ENCODE results near the gene GPR149. TPM values are rescaled to one million over a fixed set of nuclear protein-coding genes. Genes with fewer than 3 reads are reported as not detected.

Gene GPR149
- polyA plus RNA-seq, 4 donors = 0.21 TPM; not detected in 3

GRCh38 chr3:154428286-154429206, 1.4 kb downstream of the GPR149 start:
- Histone ChIP-seq H3K9me3 (ENCODE audit: control insufficient read depth in 2 of 2, insufficient read depth in 1 of 2, low read depth in 1 of 2, low read length in 1 of 2) (no peaks in the 10 kb centered on the region), H3K27ac (ENCODE audit: low read depth in 1 of 3, low read length in 2 of 3) (no peak overlapping the region), H3K4me3 (ENCODE audit: low read depth in 1 of 3, low read length in 3 of 3) (no peak overlapping the region), H3K36me3 (ENCODE audit: control insufficient read depth in 3 of 3, insufficient read depth in 2 of 3, low read depth in 1 of 3, low read length in 3 of 3) (no peaks in the 10 kb centered on the region), H3K4me1 (ENCODE audit: control insufficient read depth in 3 of 3, insufficient read depth in 2 of 3, low read depth in 1 of 3, low read length in 2 of 3) (no peaks in the 10 kb centered on the region), H3K27me3 (ENCODE audit: control insufficient read depth in 3 of 3, insufficient read depth in 3 of 3, low read length in 3 of 3) (peaks cover 0 to 41% (median 13%) of the 10 kb centered on the region in 3 donors)
- peak in 1 of 2 donors; percentile 8 for DNase-seq
- FAIRE-seq = no peak
- 4 to 16% (median 13%) methylated on average over 59 of the region's 59 CpGs for WGBS, 3 donors

GRCh38 chr3:154427685-154428285, 2.2 kb downstream of the GPR149 start:
- Histone ChIP-seq H3K4me1 (ENCODE audit: control insufficient read depth in 3 of 3, insufficient read depth in 2 of 3, low read depth in 1 of 3, low read length in 2 of 3) (no peaks in the 10 kb centered on the region), H3K27ac (ENCODE audit: low read depth in 1 of 3, low read length in 2 of 3) (no peak overlapping the region), H3K27me3 (ENCODE audit: control insufficient read depth in 3 of 3, insufficient read depth in 3 of 3, low read length in 3 of 3) (peaks cover 0 to 41% (median 13%) of the 10 kb centered on the region in 3 donors), H3K9me3 (ENCODE audit: control insufficient read depth in 2 of 2, insufficient read depth in 1 of 2, low read depth in 1 of 2, low read length in 1 of 2) (no peaks in the 10 kb centered on the region), H3K36me3 (ENCODE audit: control insufficient read depth in 3 of 3, insufficient read depth in 2 of 3, low read depth in 1 of 3, low read length in 3 of 3) (no peaks in the 10 kb centered on the region), H3K4me3 (ENCODE audit: low read depth in 1 of 3, low read length in 3 of 3) (no peak overlapping the region)
- 5 to 8% (median 6%) methylated on average over 29 of the region's 29 CpGs for WGBS, 3 donors
- FAIRE-seq (no peak), DNase-seq (peak in 1 of 2 donors; percentile 1)

GRCh38 chr3:154422694-154423093, 7.3 kb downstream of the GPR149 start:
- Histone ChIP-seq H3K9me3 (ENCODE audit: control insufficient read depth in 2 of 2, insufficient read depth in 1 of 2, low read depth in 1 of 2, low read length in 1 of 2) (no peaks in the 10 kb centered on the region), H3K27ac (ENCODE audit: low read depth in 1 of 3, low read length in 2 of 3) (no peak overlapping the region), H3K4me1 (ENCODE audit: control insufficient read depth in 3 of 3, insufficient read depth in 2 of 3, low read depth in 1 of 3, low read length in 2 of 3) (no peaks in the 10 kb centered on the region), H3K36me3 (ENCODE audit: control insufficient read depth in 3 of 3, insufficient read depth in 2 of 3, low read depth in 1 of 3, low read length in 3 of 3) (no peaks in the 10 kb centered on the region), H3K27me3 (ENCODE audit: control insufficient read depth in 3 of 3, insufficient read depth in 3 of 3, low read length in 3 of 3) (peaks cover 0 to 14% (median 0%) of the 10 kb centered on the region in 3 donors), H3K4me3 (ENCODE audit: low read depth in 1 of 3, low read length in 3 of 3) (no peak overlapping the region)
- FAIRE-seq = no peak
- DNase-seq = no peak

GRCh38 chr3:154421083-154421482, 8.9 kb downstream of the GPR149 start:
- DNase-seq = peak in 1 of 2 donors; percentile 11
- 15 to 21% (median 19%) methylated on average over 3 of the region's 3 CpGs for WGBS, 3 donors
- Histone ChIP-seq H3K9me3 (ENCODE audit: control insufficient read depth in 2 of 2, insufficient read depth in 1 of 2, low read depth in 1 of 2, low read length in 1 of 2) (no peaks in the 10 kb centered on the region), H3K27me3 (ENCODE audit: control insufficient read depth in 3 of 3, insufficient read depth in 3 of 3, low read length in 3 of 3) (peaks cover 0 to 2% (median 0%) of the 10 kb centered on the region in 3 donors), H3K27ac (ENCODE audit: low read depth in 1 of 3, low read length in 2 of 3) (no peak overlapping the region), H3K4me3 (ENCODE audit: low read depth in 1 of 3, low read length in 3 of 3) (no peak overlapping the region), H3K4me1 (ENCODE audit: control insufficient read depth in 3 of 3, insufficient read depth in 2 of 3, low read depth in 1 of 3, low read length in 2 of 3) (no peaks in the 10 kb centered on the region), H3K36me3 (ENCODE audit: control insufficient read depth in 3 of 3, insufficient read depth in 2 of 3, low read depth in 1 of 3, low read length in 3 of 3) (no peaks in the 10 kb centered on the region)
- FAIRE-seq = no peak

GRCh38 chr3:154398084-154398967, 31.7 kb downstream of the GPR149 start:
- no peak for DNase-seq
- H3K27me3 ChIP-seq (ENCODE audit: control insufficient read depth in 3 of 3, insufficient read depth in 3 of 3, low read length in 3 of 3) = no peaks in the 10 kb centered on the region
- no peak overlapping the region for H3K27ac ChIP-seq (ENCODE audit: low read depth in 1 of 3, low read length in 2 of 3)
- no peak overlapping the region for H3K4me3 ChIP-seq (ENCODE audit: low read depth in 1 of 3, low read length in 3 of 3)
- no peak for FAIRE-seq
- no peaks in the 10 kb centered on the region for H3K4me1 ChIP-seq (ENCODE audit: control insufficient read depth in 3 of 3, insufficient read depth in 2 of 3, low read depth in 1 of 3, low read length in 2 of 3)
- no peaks in the 10 kb centered on the region for H3K9me3 ChIP-seq (ENCODE audit: control insufficient read depth in 2 of 2, insufficient read depth in 1 of 2, low read depth in 1 of 2, low read length in 1 of 2)
- WGBS, 3 donors = 48 to 67% (median 60%) methylated on average over 3 of the region's 3 CpGs
- H3K36me3 ChIP-seq (ENCODE audit: control insufficient read depth in 3 of 3, insufficient read depth in 2 of 3, low read depth in 1 of 3, low read length in 3 of 3) = no peaks in the 10 kb centered on the region

GRCh38 chr3:154389861-154390260, 40.1 kb downstream of the GPR149 start:
- whole genome bisulfite sequencing, 3 donors = 75 to 78% (median 77%) methylated on average over 3 of the region's 3 CpGs
- Histone ChIP-seq H3K4me3 (ENCODE audit: low read depth in 1 of 3, low read length in 3 of 3) (no peak overlapping the region), H3K9me3 (ENCODE audit: control insufficient read depth in 2 of 2, insufficient read depth in 1 of 2, low read depth in 1 of 2, low read length in 1 of 2) (no peaks in the 10 kb centered on the region), H3K36me3 (ENCODE audit: control insufficient read depth in 3 of 3, insufficient read depth in 2 of 3, low read depth in 1 of 3, low read length in 3 of 3) (no peaks in the 10 kb centered on the region), H3K27ac (ENCODE audit: low read depth in 1 of 3, low read length in 2 of 3) (no peak overlapping the region), H3K27me3 (ENCODE audit: control insufficient read depth in 3 of 3, insufficient read depth in 3 of 3, low read length in 3 of 3) (peaks cover 0 to 2% (median 0%) of the 10 kb centered on the region in 3 donors), H3K4me1 (ENCODE audit: control insufficient read depth in 3 of 3, insufficient read depth in 2 of 3, low read depth in 1 of 3, low read length in 2 of 3) (no peaks in the 10 kb centered on the region)
- no peak for FAIRE-seq
- peak in 1 of 2 donors; percentile 4 for DNase-seq

GRCh38 chr3:154384479-154384878, 45.5 kb downstream of the GPR149 start:
- no peak for DNase-seq
- Histone ChIP-seq H3K9me3 (ENCODE audit: control insufficient read depth in 2 of 2, insufficient read depth in 1 of 2, low read depth in 1 of 2, low read length in 1 of 2) (no peaks in the 10 kb centered on the region), H3K36me3 (ENCODE audit: control insufficient read depth in 3 of 3, insufficient read depth in 2 of 3, low read depth in 1 of 3, low read length in 3 of 3) (no peaks in the 10 kb centered on the region), H3K27ac (ENCODE audit: low read depth in 1 of 3, low read length in 2 of 3) (no peak overlapping the region), H3K4me3 (ENCODE audit: low read depth in 1 of 3, low read length in 3 of 3) (no peak overlapping the region), H3K27me3 (ENCODE audit: control insufficient read depth in 3 of 3, insufficient read depth in 3 of 3, low read length in 3 of 3) (peaks cover 0 to 4% (median 0%) of the 10 kb centered on the region in 3 donors), H3K4me1 (ENCODE audit: control insufficient read depth in 3 of 3, insufficient read depth in 2 of 3, low read depth in 1 of 3, low read length in 2 of 3) (no peaks in the 10 kb centered on the region)
- no peak for FAIRE-seq

- no peak for DNase-seq
These were observed 51.7 kb downstream of the GPR149 start for GRCh38 chr3:154378311-154378710.

More at GRCh38 chr3:154378311-154378710, 51.7 kb downstream of the GPR149 start:
- no peak for FAIRE-seq
- no peaks in the 10 kb centered on the region for H3K9me3 ChIP-seq (ENCODE audit: control insufficient read depth in 2 of 2, insufficient read depth in 1 of 2, low read depth in 1 of 2, low read length in 1 of 2)
- H3K27me3 ChIP-seq (ENCODE audit: control insufficient read depth in 3 of 3, insufficient read depth in 3 of 3, low read length in 3 of 3) = peaks cover 0 to 2% (median 0%) of the 10 kb centered on the region in 3 donors
- H3K27ac ChIP-seq (ENCODE audit: low read depth in 1 of 3, low read length in 2 of 3) = no peak overlapping the region
- no peak overlapping the region for H3K4me3 ChIP-seq (ENCODE audit: low read depth in 1 of 3, low read length in 3 of 3)
- 74 to 84% (median 81%) methylated on average over 2 of the region's 2 CpGs for WGBS, 3 donors
- H3K4me1 ChIP-seq (ENCODE audit: control insufficient read depth in 3 of 3, insufficient read depth in 2 of 3, low read depth in 1 of 3, low read length in 2 of 3) = no peaks in the 10 kb centered on the region
- no peaks in the 10 kb centered on the region for H3K36me3 ChIP-seq (ENCODE audit: control insufficient read depth in 3 of 3, insufficient read depth in 2 of 3, low read depth in 1 of 3, low read length in 3 of 3)
